NCI-H460 (cell line): ENCODE results near the gene MPV17L2. TPM values are rescaled to one million over a fixed set of nuclear protein-coding genes. Genes with fewer than 3 reads are reported as not detected.
"Not testable (repeated sequence)": the region's sequence is repeated elsewhere in the genome, so short reads cannot be mapped to it uniquely, and the experiment has no call there.

Experiments
- DNase-seq: peaks from one replicate; pipeline ENCODE4 v3.0.0-alpha.2; 2016; ENCODE audit warnings: low read depth; ENCODE audit errors: extremely low read depth
- total RNA-seq: library from RNA; depleted of rRNA; stranded (reverse); fragments of >200 nt; shearing (Covaris generic); gene quantifications from 2 replicates; pipeline ENCODE4 v1.2.3, GENCODE V29; 2014

Gene MPV17L2
- total RNA-seq, 1 experiment from 2014 or later = 7.6 TPM

DNA sequence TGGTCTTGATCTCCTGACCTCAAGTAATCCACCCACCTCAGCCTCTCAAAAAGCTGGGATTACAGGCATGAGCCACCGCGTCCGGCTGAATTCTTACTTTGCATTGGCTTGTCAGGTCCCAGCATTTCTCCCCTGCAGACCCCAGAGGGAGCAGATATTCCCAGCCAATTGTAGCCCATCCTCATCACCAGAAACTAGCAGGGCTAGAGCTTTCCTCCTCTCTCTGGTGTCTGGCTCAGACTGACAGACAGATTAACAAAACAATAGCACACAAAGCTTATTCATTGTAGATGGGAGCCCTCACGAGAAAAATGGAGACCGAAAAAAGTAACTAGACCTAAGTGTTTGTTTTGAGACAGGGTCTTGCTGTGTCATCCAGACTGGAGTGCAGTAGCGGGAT lies 7.5 kb upstream of the MPV17L2 start:
- DNase-seq = no peak

DNA sequence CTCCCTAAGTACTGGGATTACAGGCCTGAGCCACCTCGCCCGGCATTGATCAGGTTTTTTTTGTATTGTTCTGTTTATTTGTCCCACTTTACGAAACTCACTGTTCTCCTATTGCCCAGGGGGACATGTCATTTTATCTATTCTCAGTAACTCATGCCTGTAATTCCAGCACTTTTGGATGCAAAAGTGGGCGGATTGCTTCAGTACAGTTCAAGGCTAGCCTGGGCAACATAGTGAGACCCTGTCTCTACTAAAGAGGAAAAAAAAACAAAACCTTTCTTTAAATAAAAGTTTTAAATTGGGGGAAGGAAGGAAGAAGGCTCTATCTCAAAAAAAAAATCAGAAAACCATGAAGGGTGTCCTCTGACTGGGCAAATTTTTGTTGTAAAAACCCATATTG lies 2.7 kb upstream of the MPV17L2 start:
- DNase-seq = no peak

GRCh38 chr19:18191640-18192062 lies 1.4 kb upstream of the MPV17L2 start:
- DNase-seq = no peak

- no peak for DNase-seq
Observed at GRCh38 chr19:18193388-18194180, 566 bp downstream of the MPV17L2 start.

- no peak for DNase-seq
Observed at GRCh38 chr19:18194181-18194530, 1.1 kb downstream of the MPV17L2 start.

- no peak for DNase-seq
Observed at GRCh38 chr19:18194554-18195238, 1.7 kb downstream of the MPV17L2 start.

- no peak for DNase-seq
Observed at GRCh38 chr19:18196511-18196845, 3.5 kb downstream of the MPV17L2 start.

GRCh38 chr19:18197306-18197705 lies 4.3 kb downstream of the MPV17L2 start:
- no peak for DNase-seq

GRCh38 chr19:18197941-18198340 lies 4.9 kb downstream of the MPV17L2 start:
- DNase-seq = no peak

DNA sequence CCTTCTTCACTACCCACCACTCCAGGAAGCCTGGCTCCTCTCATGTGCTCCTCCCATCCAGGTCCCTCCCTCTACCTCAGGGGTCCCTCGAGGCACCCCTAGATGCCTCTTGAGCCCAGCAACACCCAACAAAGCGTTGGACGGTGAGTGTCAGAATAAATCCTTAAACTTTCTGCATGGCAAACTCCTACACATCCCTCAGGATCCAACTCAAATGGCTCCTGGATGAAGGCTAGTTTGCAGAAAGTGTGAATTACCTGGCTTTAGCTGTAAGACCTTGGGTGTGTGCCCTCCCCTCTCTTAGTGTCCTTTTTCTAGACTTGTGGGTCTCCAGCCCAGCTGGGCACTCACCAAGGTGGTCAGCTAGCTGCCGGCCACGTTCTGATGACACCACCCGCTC lies 5.4 kb downstream of the MPV17L2 start:
- no peak for DNase-seq

DNA sequence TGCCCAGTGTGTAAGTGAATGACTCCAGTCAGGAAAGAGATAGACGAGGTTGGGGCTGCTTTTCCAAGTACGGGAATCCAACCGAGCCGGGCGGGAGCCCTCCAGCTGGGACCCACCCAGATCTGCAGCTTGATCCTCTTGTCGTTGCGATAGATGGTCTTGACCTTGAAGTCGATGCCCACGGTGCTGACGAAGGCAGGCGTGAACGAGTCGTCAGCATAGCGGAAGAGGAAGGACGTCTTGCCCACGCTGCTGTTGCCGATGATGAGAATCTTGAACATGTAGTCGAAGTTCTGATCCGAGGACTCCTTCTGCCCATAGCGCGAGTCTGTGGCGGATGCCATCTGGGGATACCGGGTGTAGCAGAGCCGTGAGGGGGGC lies 9.4 kb downstream of the MPV17L2 start:
- DNase-seq = no peak

- DNase-seq = no peak
Observed at GRCh38 chr19:18202778-18203407, 9.9 kb downstream of the MPV17L2 start.

DNA sequence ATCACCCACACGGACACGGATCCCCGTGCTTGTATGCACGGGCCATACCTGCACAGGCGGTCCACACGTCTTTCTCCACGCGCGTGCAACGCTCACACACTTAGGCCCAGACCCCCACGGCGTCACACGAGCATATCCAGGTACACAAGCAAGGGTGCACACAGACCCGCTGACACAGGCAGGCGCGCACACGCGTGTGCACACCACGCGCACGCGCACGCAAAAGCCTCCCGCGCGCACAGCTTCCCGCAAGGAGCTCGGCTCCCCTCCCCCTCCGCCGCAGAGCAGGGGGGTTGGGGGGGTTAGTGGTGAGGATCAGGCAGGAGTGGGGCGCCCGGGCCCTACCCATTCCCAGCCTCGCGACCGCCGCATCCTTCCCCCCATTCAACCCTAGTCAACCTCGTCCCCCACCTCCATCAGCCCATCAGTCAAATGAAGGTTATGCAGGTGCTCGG lies 10.4 kb downstream of the MPV17L2 start:
- DNase-seq = no peak

GRCh38 chr19:18203863-18204393 lies 10.9 kb downstream of the MPV17L2 start, which contains the start of gene RAB3A:
Gene RAB3A (minus strand): TSS chr19:18204042. CDS start chr19:18202740, 1,302 bp downstream.
- peak; percentile 99 for DNase-seq

GRCh38 chr19:18204394-18205199 lies 11.6 kb downstream of the MPV17L2 start:
- no peak for DNase-seq

- DNase-seq = no peak
Observed at GRCh38 chr19:18205200-18205892, 12.3 kb downstream of the MPV17L2 start.

DNA sequence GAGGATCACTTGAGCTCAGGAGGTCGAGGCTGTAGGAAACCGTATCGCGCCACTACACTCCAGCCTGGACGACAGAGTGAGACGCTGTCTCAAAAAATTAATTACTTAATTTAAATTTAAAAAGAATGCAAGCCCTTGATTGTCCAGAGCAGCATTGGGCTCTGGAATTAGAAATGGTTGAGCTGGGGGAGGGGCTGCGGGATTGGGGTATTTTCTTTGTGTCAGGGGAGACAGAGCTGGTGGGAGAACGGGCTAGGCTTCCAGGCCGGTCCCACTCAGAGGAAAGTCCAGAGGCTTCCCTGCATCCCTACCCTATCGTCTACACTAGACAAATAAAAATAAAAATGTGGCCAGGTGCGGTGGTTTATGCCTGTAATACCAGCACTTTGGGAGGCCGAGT lies 13.0 kb downstream of the MPV17L2 start:
- no peak for DNase-seq

GRCh38 chr19:18208098-18208951 lies 15.3 kb downstream of the MPV17L2 start:
- no peak for DNase-seq

DNA sequence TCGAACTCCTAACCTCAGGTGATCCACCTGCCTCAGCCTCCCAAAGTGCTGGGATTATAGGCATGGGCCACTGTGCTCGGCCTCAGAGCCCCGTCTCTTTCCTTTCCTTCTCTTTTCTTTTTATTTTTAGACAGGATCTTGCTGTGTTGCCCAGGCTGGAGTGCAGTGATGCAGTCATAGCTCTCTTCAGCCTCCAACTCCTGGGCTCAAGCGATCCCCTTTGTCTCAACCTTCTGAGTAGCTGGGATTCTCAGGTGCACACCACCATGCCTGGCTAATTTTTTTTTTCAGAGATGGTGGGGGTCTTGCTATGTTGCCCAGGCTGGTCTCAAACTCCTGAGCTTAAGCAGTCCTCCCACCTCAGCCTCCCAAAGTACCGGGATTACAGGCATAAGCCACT lies 16.9 kb downstream of the MPV17L2 start:
- DNase-seq = not testable (repeated sequence)
